ENCODE measurements around the gene CEP128.

DNA sequence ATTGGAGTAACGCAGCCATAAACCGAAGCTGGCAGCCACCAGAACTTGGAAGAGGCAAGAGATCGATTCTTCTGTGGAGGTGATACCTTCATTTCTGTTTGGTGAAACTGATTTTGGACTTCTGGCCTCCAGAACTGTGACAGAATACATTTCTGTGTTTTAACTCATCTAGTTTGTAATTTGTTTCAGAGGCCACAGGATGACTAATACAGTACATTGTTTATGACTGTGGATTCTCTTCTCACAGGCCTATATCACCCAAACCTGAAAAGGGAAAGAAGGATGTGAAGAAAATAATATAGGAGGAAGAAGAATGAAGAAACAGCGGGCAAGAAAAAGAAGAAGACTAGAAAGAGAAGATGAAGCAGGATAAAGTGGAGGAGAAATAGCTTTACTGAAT, 466.5 kb downstream of the CEP128 start:
- TF ChIP-seq ZNF530 (tag by site-specific recombination; IDR thresholded peaks at IDR 0.05; ENCODE audit: low read depth) = no peak
- TF ChIP-seq, protein P1, sequence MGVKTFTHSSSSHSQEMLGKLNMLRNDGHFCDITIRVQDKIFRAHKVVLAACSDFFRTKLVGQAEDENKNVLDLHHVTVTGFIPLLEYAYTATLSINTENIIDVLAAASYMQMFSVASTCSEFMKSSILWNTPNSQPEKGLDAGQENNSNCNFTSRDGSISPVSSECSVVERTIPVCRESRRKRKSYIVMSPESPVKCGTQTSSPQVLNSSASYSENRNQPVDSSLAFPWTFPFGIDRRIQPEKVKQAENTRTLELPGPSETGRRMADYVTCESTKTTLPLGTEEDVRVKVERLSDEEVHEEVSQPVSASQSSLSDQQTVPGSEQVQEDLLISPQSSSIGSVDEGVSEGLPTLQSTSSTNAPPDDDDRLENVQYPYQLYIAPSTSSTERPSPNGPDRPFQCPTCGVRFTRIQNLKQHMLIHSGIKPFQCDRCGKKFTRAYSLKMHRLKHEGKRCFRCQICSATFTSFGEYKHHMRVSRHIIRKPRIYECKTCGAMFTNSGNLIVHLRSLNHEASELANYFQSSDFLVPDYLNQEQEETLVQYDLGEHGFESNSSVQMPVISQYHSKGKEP (tag by site-specific recombination; IDR thresholded peaks at IDR 0.05) = no peak

All from HEK293 (cell line).